Neuron (in vitro differentiated cells): ENCODE measurements around the gene SDK2.

Experiments
- H2AFZ ChIP-seq: one replicate; pipeline ENCODE4 v1.6.1; 2013; ENCODE audit warnings: low read depth, mild to moderate bottlenecking, inconsistent platforms, low read length, moderate library complexity
- H3K27me3 ChIP-seq: one replicate; pipeline ENCODE4 v1.6.1; 2013; ENCODE audit warnings: low read length; ENCODE audit not compliant: insufficient read depth
- H3K36me3 ChIP-seq: one replicate; pipeline ENCODE4 v1.6.1; 2013; ENCODE audit warnings: low read length; ENCODE audit not compliant: insufficient read depth
- H3K4me1 ChIP-seq: one replicate; pipeline ENCODE4 v1.6.1; 2013; ENCODE audit warnings: low read length; ENCODE audit not compliant: insufficient read depth
- H3K4me3 ChIP-seq: 2 replicates; pipeline ENCODE4 v1.5.1; 2013; ENCODE audit warnings: mild to moderate bottlenecking, low read length, moderate library complexity
- H3K9me3 ChIP-seq: one replicate; pipeline ENCODE4 v1.6.1; 2013; ENCODE audit warnings: low read length

SDK2 gene

DNA sequence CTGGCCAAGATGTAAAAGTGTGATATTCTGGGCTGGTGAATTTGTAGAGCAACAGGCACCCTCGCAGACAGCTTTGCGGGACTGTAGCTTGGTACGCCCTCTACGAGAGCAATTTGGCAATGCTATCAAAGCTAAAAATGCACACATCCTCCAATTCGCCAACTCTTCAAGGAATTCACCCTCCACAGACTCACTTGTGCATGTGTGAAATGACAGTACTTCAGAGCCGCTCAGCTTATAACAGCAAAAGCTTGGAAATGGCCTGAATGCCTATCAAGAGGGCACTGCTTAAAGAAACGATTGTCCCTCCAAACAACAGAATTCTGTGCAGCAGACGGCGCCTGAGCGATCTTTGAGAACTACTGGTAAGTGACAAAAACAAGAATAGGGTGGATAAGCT lies 130.8 kb downstream of the SDK2 start:
- H3K36me3 ChIP-seq: no peaks in the 10 kb centered on the region
- H3K4me1 ChIP-seq: peaks cover 38% of the 10 kb centered on the region
- no peak overlapping the region for H2AFZ ChIP-seq
- H3K27me3 ChIP-seq: no peaks in the 10 kb centered on the region
- H3K9me3 ChIP-seq: no peaks in the 10 kb centered on the region
- H3K4me3 ChIP-seq: no peak overlapping the region

DNA sequence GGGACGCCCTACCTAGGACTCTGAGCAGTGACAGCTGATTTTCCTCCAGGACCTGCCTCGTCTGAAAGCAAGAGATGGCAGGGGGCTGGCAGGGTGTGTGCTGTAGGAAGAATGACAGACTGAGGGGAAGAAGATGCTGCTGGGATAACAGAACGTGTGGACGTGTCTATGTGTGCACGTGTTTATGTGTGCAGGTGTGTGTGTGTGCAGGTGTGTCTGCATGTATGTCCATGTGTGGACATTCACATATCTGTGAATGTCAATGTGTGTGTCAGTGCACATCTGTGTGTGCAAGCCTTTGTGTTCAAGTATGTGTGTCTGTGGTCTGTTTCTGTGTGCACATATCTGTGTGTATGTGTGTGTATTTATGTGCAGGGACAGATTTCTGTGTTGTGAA lies 132.5 kb downstream of the SDK2 start:
- Histone ChIP-seq H3K9me3 (no peaks in the 10 kb centered on the region), H3K4me1 (peaks cover 31% of the 10 kb centered on the region), H3K4me3 (no peak overlapping the region), H3K36me3 (peaks cover 5% of the 10 kb centered on the region), H2AFZ (no peak overlapping the region), H3K27me3 (no peaks in the 10 kb centered on the region)

DNA sequence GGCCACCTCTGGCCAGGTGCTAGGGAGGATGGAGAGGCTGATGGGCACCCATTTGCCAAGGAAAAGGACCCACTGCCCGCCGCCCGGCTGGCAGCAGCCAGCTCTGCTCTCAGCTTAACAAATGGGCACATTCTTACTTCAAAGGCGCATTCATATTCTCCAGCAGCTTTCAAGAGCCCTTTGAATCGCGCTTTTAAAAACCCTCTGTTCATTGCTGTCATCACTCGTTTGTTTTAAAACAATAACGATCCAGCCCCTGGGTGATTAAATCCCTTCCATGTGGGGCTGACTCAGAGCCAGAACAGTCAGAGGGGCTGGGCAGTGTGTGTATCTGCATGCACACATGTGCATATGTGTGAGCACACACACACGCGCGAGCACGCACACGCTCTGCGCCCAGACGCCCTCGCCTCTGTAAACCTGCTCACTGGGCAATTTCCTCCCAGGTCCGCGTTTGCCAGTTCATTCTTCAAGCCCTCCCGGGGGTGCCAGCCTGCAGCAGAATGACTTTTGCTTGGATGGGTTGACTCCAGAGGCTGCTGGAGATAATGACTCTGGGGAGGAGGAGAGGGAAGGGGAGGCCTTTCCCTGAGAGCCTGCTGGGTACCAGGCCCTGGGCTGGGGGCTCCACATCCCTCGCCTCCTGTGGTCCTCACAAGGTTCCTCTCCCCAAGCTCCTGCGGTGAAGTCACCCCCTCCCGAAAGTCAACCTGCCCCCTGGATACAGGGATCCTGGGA lies 133.1 kb downstream of the SDK2 start:
- Histone ChIP-seq H2AFZ (no peak overlapping the region), H3K4me3 (no peak overlapping the region), H3K27me3 (no peaks in the 10 kb centered on the region), H3K36me3 (peaks cover 6% of the 10 kb centered on the region), H3K9me3 (no peaks in the 10 kb centered on the region), H3K4me1 (peaks cover 25% of the 10 kb centered on the region)

GRCh38 chr17:73508931-73509605 lies 135.2 kb downstream of the SDK2 start:
- H3K4me3 ChIP-seq: no peak overlapping the region
- H3K9me3 ChIP-seq: no peaks in the 10 kb centered on the region
- peaks cover 12% of the 10 kb centered on the region for H3K36me3 ChIP-seq
- no peak overlapping the region for H2AFZ ChIP-seq
- H3K4me1 ChIP-seq: peaks cover 15% of the 10 kb centered on the region
- no peaks in the 10 kb centered on the region for H3K27me3 ChIP-seq

- no peak overlapping the region for H2AFZ ChIP-seq
- peaks cover 8% of the 10 kb centered on the region for H3K4me1 ChIP-seq
- peaks cover 2% of the 10 kb centered on the region for H3K9me3 ChIP-seq
- no peak overlapping the region for H3K4me3 ChIP-seq
- H3K36me3 ChIP-seq: peaks cover 17% of the 10 kb centered on the region
- no peaks in the 10 kb centered on the region for H3K27me3 ChIP-seq
These were observed 136.0 kb downstream of the SDK2 start for GRCh38 chr17:73508057-73508930.

DNA sequence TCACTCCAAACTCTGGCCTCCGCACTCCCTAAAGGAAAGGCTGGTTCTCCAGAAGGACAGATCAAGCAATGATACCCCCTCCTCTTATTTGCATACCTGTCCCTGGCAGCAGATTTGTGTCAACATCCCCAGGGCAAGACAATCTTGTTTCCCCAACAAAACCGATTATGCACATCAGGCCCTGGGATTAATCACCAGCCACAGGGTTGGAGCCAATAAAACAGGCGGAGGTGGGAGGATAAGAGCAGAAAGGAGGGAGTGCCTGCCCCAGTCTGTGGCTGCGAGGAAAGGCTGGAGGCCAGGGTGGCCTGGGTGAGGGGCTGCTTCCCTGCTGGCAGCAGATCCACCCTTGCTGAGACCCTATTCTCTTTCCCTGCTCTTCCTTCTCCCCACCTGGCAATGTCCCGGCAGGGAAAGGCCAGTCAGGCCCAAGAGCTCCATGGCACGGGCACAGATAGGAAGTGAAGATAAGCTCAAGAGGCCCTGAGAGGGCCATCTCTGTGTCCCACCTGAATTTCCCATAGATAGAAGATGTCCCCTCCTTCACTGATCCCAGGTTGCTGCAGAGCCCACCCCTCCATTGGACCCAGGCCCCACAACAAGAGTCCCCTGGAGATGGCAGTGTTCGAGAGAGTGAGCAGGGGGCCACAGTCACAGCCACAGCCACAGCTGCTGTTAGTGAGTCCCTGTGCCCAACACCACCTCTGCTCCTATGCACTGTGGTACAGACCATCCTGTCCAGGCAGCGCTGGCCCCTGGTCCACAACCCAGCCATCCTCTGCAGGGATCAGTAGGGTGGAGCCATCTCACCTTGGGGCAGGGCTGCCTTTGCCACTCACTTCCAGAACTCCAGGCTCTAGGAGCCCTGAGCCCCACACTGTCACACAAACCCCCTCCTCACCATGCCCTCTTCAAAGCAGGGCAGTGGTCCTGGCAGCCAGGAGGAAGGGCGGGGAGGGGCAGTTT lies 137.5 kb downstream of the SDK2 start:
- Histone ChIP-seq H3K27me3 (no peaks in the 10 kb centered on the region), H3K9me3 (peaks cover 2% of the 10 kb centered on the region), H2AFZ (no peak overlapping the region), H3K4me1 (peaks cover 6% of the 10 kb centered on the region), H3K4me3 (no peak overlapping the region), H3K36me3 (peaks cover 17% of the 10 kb centered on the region)

GRCh38 chr17:73503560-73503959 lies 140.7 kb downstream of the SDK2 start:
- Histone ChIP-seq H3K4me3 (no peak overlapping the region), H3K9me3 (peaks cover 2% of the 10 kb centered on the region), H3K4me1 (no peaks in the 10 kb centered on the region), H3K27me3 (no peaks in the 10 kb centered on the region), H2AFZ (no peak overlapping the region), H3K36me3 (peaks cover 17% of the 10 kb centered on the region)

DNA sequence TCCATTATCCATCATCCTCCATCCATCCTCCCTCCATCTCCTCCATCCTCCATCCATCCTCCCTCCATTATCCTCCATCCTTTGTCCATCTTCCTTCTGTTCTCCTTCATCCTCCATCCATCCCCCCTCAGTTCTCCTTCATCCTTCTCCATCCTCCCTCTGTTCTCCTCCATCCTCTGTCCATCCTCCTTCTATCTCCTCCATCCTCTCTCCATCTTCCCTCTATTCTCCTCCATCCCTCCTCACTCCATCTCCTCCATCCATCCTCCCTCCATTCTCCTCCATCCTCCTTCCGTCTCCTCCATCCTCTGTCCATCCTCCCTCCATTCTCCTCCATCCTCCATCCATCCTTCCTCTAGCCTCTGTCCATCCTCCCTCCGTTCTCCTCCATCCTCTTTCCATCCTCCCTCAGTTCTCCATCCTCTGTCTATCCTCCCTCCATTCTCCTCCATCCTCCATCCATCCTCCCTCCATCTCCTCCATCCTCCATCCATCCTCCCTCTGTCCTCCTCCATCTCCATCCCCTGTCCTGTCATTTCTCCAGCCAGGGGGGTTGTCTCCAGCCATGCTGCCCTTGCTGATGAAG lies 143.7 kb downstream of the SDK2 start:
- Histone ChIP-seq H3K9me3 (peaks cover 2% of the 10 kb centered on the region), H3K27me3 (no peaks in the 10 kb centered on the region), H2AFZ (no peak overlapping the region), H3K4me1 (peaks cover under 1% of the 10 kb centered on the region), H3K4me3 (no peak overlapping the region), H3K36me3 (peaks cover 5% of the 10 kb centered on the region)

GRCh38 chr17:73498886-73499554 lies 145.2 kb downstream of the SDK2 start:
- Histone ChIP-seq H3K9me3 (peaks cover 2% of the 10 kb centered on the region), H3K4me3 (no peak overlapping the region), H3K4me1 (peaks cover 14% of the 10 kb centered on the region), H2AFZ (no peak overlapping the region), H3K27me3 (no peaks in the 10 kb centered on the region), H3K36me3 (peaks cover 5% of the 10 kb centered on the region)

DNA sequence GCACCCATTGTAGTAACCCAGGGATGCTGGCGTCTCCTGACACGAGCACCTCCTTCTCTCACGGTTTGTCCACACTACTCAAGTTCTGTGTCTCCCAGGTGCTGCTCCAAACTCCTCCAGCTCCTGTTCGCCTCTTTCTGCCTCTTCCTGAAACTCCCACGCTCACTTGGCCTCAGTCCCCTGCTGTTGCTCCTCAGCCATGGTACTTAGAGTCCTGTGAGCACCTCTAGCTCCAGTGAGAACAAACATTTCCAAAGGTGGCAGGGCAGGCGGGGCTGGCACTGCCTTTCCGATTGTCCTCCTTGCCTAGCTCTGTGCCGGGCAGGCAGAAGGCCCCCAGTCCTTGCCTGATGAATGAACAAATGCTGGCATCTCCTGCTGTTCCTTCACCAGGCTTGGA lies 146.1 kb downstream of the SDK2 start:
- no peaks in the 10 kb centered on the region for H3K9me3 ChIP-seq
- H3K4me3 ChIP-seq: no peak overlapping the region
- no peaks in the 10 kb centered on the region for H3K36me3 ChIP-seq
- peaks cover 22% of the 10 kb centered on the region for H3K4me1 ChIP-seq
- no peaks in the 10 kb centered on the region for H3K27me3 ChIP-seq
- no peak overlapping the region for H2AFZ ChIP-seq

GRCh38 chr17:73497721-73498120 lies 146.5 kb downstream of the SDK2 start:
- H2AFZ ChIP-seq: no peak overlapping the region
- no peaks in the 10 kb centered on the region for H3K36me3 ChIP-seq
- H3K27me3 ChIP-seq: no peaks in the 10 kb centered on the region
- H3K9me3 ChIP-seq: no peaks in the 10 kb centered on the region
- H3K4me1 ChIP-seq: peaks cover 26% of the 10 kb centered on the region
- no peak overlapping the region for H3K4me3 ChIP-seq

GRCh38 chr17:73496232-73496631 lies 148.0 kb downstream of the SDK2 start:
- Histone ChIP-seq H3K36me3 (no peaks in the 10 kb centered on the region), H3K9me3 (no peaks in the 10 kb centered on the region), H3K4me3 (no peak overlapping the region), H2AFZ (no peak overlapping the region), H3K4me1 (peaks cover 28% of the 10 kb centered on the region), H3K27me3 (no peaks in the 10 kb centered on the region)
